IMR-90 (cell line): ENCODE results near the gene FER1L5. TPM values are rescaled to one million over a fixed set of nuclear protein-coding genes. Genes with fewer than 3 reads are reported as not detected.

Source experiments
- ATAC-seq: fragments of 200-7000 bp; cut with Tn5 transposase; 2 replicates; pipeline ENCODE4 v1.9.1; 2020; ENCODE audit warnings: low read depth, mild to moderate bottlenecking, moderate library complexity
- BruUV-seq: library from RNA; stranded (reverse); fragments of 400-500 nt; replicated peaks from 2 replicates; lab custom pipeline; 2021; lab: Mats Ljungman, UMichigan
- CTCF ChIA-PET: fragments of 300-600 bp; formaldehyde crosslinking; extraction: SDS; loops from one replicate; lab custom pipeline; 2021; ENCODE audit warnings: antibody characterized with exemption; lab: Yijun Ruan, JAX
- POLR2A ChIA-PET: fragments of 300-600 bp; sonication (Branson Sonifier 250); formaldehyde crosslinking; loops from one replicate; lab custom pipeline; 2022; ENCODE audit warnings: antibody characterized with exemption; ENCODE audit not compliant: unreplicated experiment; lab: Charles Lee
- DNase-seq: peaks from one replicate; pipeline ENCODE4 v3.0.0; 2013
- H2AFZ ChIP-seq: replicated peaks from 2 replicates; pipeline ENCODE3; 2013; ENCODE audit warnings: low read length, mild to moderate bottlenecking; ENCODE audit not compliant: poor library complexity
- H2AK5ac ChIP-seq: 2 replicates; pipeline ENCODE4 v1.6.1; 2013; ENCODE audit warnings: low read depth, low read length, inconsistent platforms
- H2AK9ac ChIP-seq: replicated peaks from 2 replicates; pipeline ENCODE3; 2013; ENCODE audit warnings: mild to moderate bottlenecking, low read depth, low read length, moderate library complexity; ENCODE audit not compliant: poor library complexity
- H2BK120ac ChIP-seq: 2 replicates; pipeline ENCODE4 v1.6.1; 2013; ENCODE audit warnings: low read depth, low read length, inconsistent platforms
- H2BK15ac ChIP-seq: 3 replicates; pipeline ENCODE4 v1.6.1; 2013; ENCODE audit warnings: low read depth, low read length, inconsistent platforms
- H2BK20ac ChIP-seq: 2 replicates; pipeline ENCODE4 v1.6.1; 2013; ENCODE audit warnings: low read depth, mild to moderate bottlenecking, inconsistent platforms, low read length, moderate library complexity
- H2BK5ac ChIP-seq: 2 replicates; pipeline ENCODE4 v1.6.1; 2013; ENCODE audit warnings: mild to moderate bottlenecking, low read depth, low read length, inconsistent platforms; ENCODE audit not compliant: poor library complexity, severe bottlenecking
- H3K14ac ChIP-seq: replicated peaks from 2 replicates; pipeline ENCODE4 v1.6.1; 2013; ENCODE audit warnings: low read depth, low read length, inconsistent platforms
- H3K18ac ChIP-seq: 2 replicates; pipeline ENCODE4 v1.6.1; 2013; ENCODE audit warnings: low read depth, low read length, control low read depth
- H3K23ac ChIP-seq: 2 replicates; pipeline ENCODE4 v1.6.1; 2013; ENCODE audit warnings: low read depth, low read length, inconsistent platforms
- H3K27ac ChIP-seq: 2 replicates; pipeline ENCODE4 v1.5.1; 2013; ENCODE audit warnings: mild to moderate bottlenecking, control low read depth, low read length; ENCODE audit not compliant: insufficient read depth
- H3K27me3 ChIP-seq: 2 replicates; pipeline ENCODE4 v1.6.1; 2013; ENCODE audit warnings: low read length; ENCODE audit not compliant: control insufficient read depth, insufficient read depth
- H3K36me3 ChIP-seq: 2 replicates; pipeline ENCODE4 v1.6.1; 2013; ENCODE audit warnings: low read length, mixed read lengths; ENCODE audit not compliant: control insufficient read depth, insufficient read depth
- H3K4ac ChIP-seq: 2 replicates; pipeline ENCODE4 v1.6.1; 2013; ENCODE audit warnings: low read depth, low read length, inconsistent platforms
- H3K4me1 ChIP-seq: 2 replicates; pipeline ENCODE4 v1.6.1; 2013; ENCODE audit warnings: low read length, mixed read lengths; ENCODE audit not compliant: control insufficient read depth, insufficient read depth
- H3K4me2 ChIP-seq: 2 replicates; pipeline ENCODE4 v1.6.1; 2013; ENCODE audit warnings: low read depth, mild to moderate bottlenecking, control low read depth, low read length, moderate library complexity
- H3K4me3 ChIP-seq: 2 replicates; pipeline ENCODE4 v1.5.1; 2013; ENCODE audit warnings: low read depth, mild to moderate bottlenecking, control low read depth, low read length, moderate library complexity; ENCODE audit not compliant: insufficient read depth
- H3K56ac ChIP-seq: 2 replicates; pipeline ENCODE4 v1.6.1; 2013; ENCODE audit warnings: low read length, inconsistent platforms; ENCODE audit not compliant: insufficient read depth; ENCODE audit errors: extremely low read depth
- H3K79me1 ChIP-seq, 2 experiments: 2 replicates each; pipeline ENCODE4 v1.6.1; 2013; ENCODE audit warnings: low read length in 2 of 2, inconsistent platforms in 1 of 2, low read depth in 1 of 2
- H3K9ac ChIP-seq: 2 replicates; pipeline ENCODE4 v1.6.1; 2013; ENCODE audit warnings: low read depth, low read length, control low read depth
- H3K9me1 ChIP-seq: 2 replicates; pipeline ENCODE4 v1.6.1; 2013; ENCODE audit warnings: low read length, inconsistent platforms; ENCODE audit not compliant: insufficient read depth
- H3K9me3 ChIP-seq: 2 replicates; pipeline ENCODE4 v1.6.1; 2013; ENCODE audit warnings: low read length; ENCODE audit not compliant: control insufficient read depth, insufficient read depth
- H4K20me1 ChIP-seq: 2 replicates; pipeline ENCODE4 v1.6.1; 2013; ENCODE audit warnings: low read length, inconsistent platforms; ENCODE audit not compliant: insufficient read depth
- H4K5ac ChIP-seq: 2 replicates; pipeline ENCODE4 v1.6.1; 2013; ENCODE audit warnings: mild to moderate bottlenecking, low read depth, low read length, control low read depth
- H4K8ac ChIP-seq, 2 experiments: 2 replicates each; pipeline ENCODE4 v1.6.1; 2013; ENCODE audit warnings: low read depth in 2 of 2, low read length in 2 of 2, control low read depth in 1 of 2, inconsistent platforms in 1 of 2
- H4K91ac ChIP-seq: 2 replicates; pipeline ENCODE4 v1.6.1; 2013; ENCODE audit warnings: low read depth, low read length, inconsistent platforms; ENCODE audit not compliant: insufficient read depth
- BHLHE40 ChIP-seq: fragments of 150-350 bp; IDR thresholded peaks from 2 replicates; pipeline ENCODE4 v1.6.1; 2016; ENCODE audit warnings: mild to moderate bottlenecking, low read depth, low read length
- MAZ ChIP-seq: IDR thresholded peaks from 2 replicates; pipeline ENCODE4 v1.6.1; 2012; ENCODE audit warnings: low read depth, mild to moderate bottlenecking, low read length, improper control_type of control experiment, moderate library complexity, borderline replicate concordance
- POLR2A ChIP-seq: IDR thresholded peaks from 2 replicates; pipeline ENCODE4 v1.6.1; 2012; ENCODE audit warnings: mild to moderate bottlenecking, low read depth, low read length
- RCOR1 ChIP-seq: IDR thresholded peaks from 2 replicates; pipeline ENCODE4 v1.6.1; 2012; ENCODE audit warnings: mild to moderate bottlenecking, low read length, improper control_type of control experiment; ENCODE audit not compliant: insufficient replicate concordance
- SMC3 ChIP-seq: fragments of 150-350 bp; IDR thresholded peaks from 2 replicates; pipeline ENCODE4 v1.6.1; 2016; ENCODE audit warnings: low read depth, mild to moderate bottlenecking, antibody characterized with exemption, low read length, moderate library complexity
- WGBS, 2 experiments: methylation state at CpG; one replicate each; pipeline versions ENCODE4 v1.1.5 to v1.1.7; 2013; ENCODE audit warnings: missing lambda C conversion rate in 2 of 2; ENCODE audit not compliant: insufficient read length in 1 of 2; ENCODE audit errors: extremely low coverage in 2 of 2; 5-methylcytosine and 5-hydroxymethylcytosine counted together
- dilution Hi-C: fragments of 300-500 bp; cut with HindIII; formaldehyde crosslinking; loops from one replicate; pipeline ENCODE4 v1.14.3; 2018; ENCODE audit warnings: low sequenced_read_pairs; ENCODE audit not compliant: unreplicated experiment
- in situ Hi-C: fragments of 300-500 bp; cut with MboI; formaldehyde crosslinking; loops from 3 replicates; pipeline ENCODE4 v1.14.3; 2019; ENCODE audit warnings: low sequenced_read_pairs, inconsistent platforms, mixed read lengths
- intact Hi-C: fragments of 100-400 bp; cut with micrococcal nuclease; formaldehyde crosslinking; loops from 2 replicates; pipeline ENCODE4 v1.10.0; 2022
- polyA plus RNA-seq, 3 experiments: library from polyadenylated mRNA; depleted of rRNA; stranded (reverse); fragments of >200 nt; gene quantifications; 2 replicates each; pipeline ENCODE4 v1.2.3, GENCODE V29; 2012; ENCODE audit warnings: low replicate concordance in 1 of 3
- total RNA-seq: library from RNA; depleted of rRNA; stranded (reverse); fragments of >200 nt; gene quantifications from 2 replicates; pipeline ENCODE4 v1.2.3, GENCODE V29; 2012
- TF ChIP-seq, protein P1 (sequence below): fragments of 150-350 bp; IDR thresholded peaks from 2 replicates; pipeline ENCODE4 v1.6.1; 2017; ENCODE audit warnings: mild to moderate bottlenecking, antibody characterized with exemption, low read length, low read depth

FER1L5 gene
- total and polyA plus RNA-seq, 2 of the 4 experiments (the other 2 are of a cell fraction): 0.15 to 0.36 TPM

DNA sequence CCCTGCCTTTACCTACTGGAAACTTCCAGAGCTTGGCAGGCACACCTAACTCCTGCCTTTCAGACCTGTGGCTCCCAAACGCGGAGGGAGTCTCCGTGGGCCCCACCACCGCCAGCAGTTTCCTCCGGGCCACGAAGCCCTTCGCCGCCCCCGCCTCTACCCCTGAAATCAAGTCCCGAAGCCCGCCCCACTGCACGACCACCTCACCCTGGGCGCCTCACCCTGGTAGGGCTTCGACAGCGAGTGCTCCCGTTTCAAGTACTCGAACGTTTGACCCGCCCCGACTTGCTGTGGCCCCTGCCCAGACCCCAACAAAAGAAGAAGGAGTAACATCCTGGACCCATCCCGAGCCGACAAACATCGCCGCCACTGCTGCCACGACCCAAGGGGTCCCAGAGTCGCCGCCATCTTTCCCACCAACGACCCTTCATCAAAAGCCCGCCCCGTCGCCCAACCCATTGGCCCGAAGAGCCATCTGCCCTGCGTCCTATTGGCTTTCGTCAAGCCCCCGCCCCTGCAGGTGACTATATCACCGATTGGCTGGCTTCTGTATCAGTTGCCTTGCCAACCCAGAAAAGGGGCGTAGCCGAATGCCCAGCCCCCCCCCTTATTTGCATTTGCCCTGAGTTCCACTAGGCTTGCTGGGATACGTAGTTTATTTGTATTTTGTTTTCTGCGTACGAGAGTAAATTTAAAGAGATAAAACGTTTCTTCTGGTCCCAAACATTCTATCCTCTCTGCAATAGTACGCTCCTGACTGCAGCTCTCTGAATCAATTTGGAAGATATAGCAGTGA, 97.3 kb downstream of the FER1L5 start, which contains the start of gene LMAN2L:
LMAN2L (minus strand) TSS at position 432 of the 796 bp plus-strand sequence; CDS start at position 408, 24 bp downstream.
- in situ Hi-C loops: no loop called here
- intact Hi-C loops: loop anchor here (5.0 to 10.0 kb wide), 2 partner anchors 103 to 225 kb away; partner anchors contain the start of gene KANSL3
- Histone ChIP-seq H3K56ac (peak within 1 kb of the TSS; percentile 57; the same call in 1 of the 2 replicates), H2AFZ (peak within 1 kb of the TSS; percentile 99), H2AK5ac (peak within 1 kb of the TSS; percentile 87), H3K4me3 (peak within 1 kb of the TSS; percentile 81), H3K4ac (peak within 1 kb of the TSS; percentile 88), H2AK9ac (peak within 1 kb of the TSS; percentile 60), H3K23ac (peak within 1 kb of the TSS; percentile 89), H3K79me1 (peaks cover 27 to 40% of the 10 kb centered on the region in 2 experiments), H3K36me3 (no peaks in the 10 kb centered on the region; the same call in 1 of the 2 replicates), H3K27ac (peak within 1 kb of the TSS; percentile 75), H3K18ac (no peak within 1 kb of the TSS), H4K20me1 (no peaks in the 10 kb centered on the region), H4K91ac (peak within 1 kb of the TSS; percentile 34; the same call in 1 of the 2 replicates), H3K9me3 (no peaks in the 10 kb centered on the region), H2BK120ac (peak within 1 kb of the TSS; percentile 62; the same call in 1 of the 2 replicates), H3K4me1 (peaks cover 2% of the 10 kb centered on the region), H3K14ac (peak within 1 kb of the TSS; percentile 91), H4K5ac (peak within 1 kb of the TSS; percentile 44; the same call in 1 of the 2 replicates), H3K9me1 (no peaks in the 10 kb centered on the region; the same call in 1 of the 2 replicates), H3K4me2 (peak within 1 kb of the TSS; percentile 90), H4K8ac (peak within 1 kb of the TSS; percentile 58 to 84), H3K9ac (peak within 1 kb of the TSS; percentile 59), H2BK5ac (peak within 1 kb of the TSS; percentile 25), H2BK20ac (no peak within 1 kb of the TSS), H3K27me3 (no peaks in the 10 kb centered on the region; the same call in 1 of the 2 replicates), H2BK15ac (no peak within 1 kb of the TSS)
- dilution Hi-C loops: no loop called here
- ChIA-PET POLR2A (no interaction called here), CTCF (no interaction called here)
- ATAC-seq (peak; percentile 100), DNase-seq (peak; percentile 95)
- peak; percentile 90 for TF ChIP-seq BHLHE40
- TF ChIP-seq MAZ: peak; percentile 65; the same call in 1 of the 2 replicates
- TF ChIP-seq SMC3: no peak
- TF ChIP-seq POLR2A: peak; percentile 70; the same call in 1 of the 2 replicates
- peak; percentile 16 for TF ChIP-seq RCOR1
- TF ChIP-seq, protein P1, sequence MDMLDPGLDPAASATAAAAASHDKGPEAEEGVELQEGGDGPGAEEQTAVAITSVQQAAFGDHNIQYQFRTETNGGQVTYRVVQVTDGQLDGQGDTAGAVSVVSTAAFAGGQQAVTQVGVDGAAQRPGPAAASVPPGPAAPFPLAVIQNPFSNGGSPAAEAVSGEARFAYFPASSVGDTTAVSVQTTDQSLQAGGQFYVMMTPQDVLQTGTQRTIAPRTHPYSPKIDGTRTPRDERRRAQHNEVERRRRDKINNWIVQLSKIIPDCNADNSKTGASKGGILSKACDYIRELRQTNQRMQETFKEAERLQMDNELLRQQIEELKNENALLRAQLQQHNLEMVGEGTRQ: peak; percentile 82
- no TSS peak for BruUV-seq
- WGBS, 2 experiments: 2% methylated on average over 20 of the region's 43 CpGs; no CpG with 5 or more reads in 1 of the 2 experiments
